WTC11 (cell line): ENCODE measurements around the gene SLU7.

Experiments
- ATF6 ChIP-seq: sonication (generic); formaldehyde crosslinking; IDR thresholded peaks from 2 replicates; pipeline ENCODE4 v1.8.1; 2023; ENCODE audit warnings: mild to moderate bottlenecking, missing genetic modification reagents
- CREB1 ChIP-seq: sonication (generic); formaldehyde crosslinking; IDR thresholded peaks from 2 replicates; pipeline ENCODE4 v1.8.0; 2023; ENCODE audit warnings: mild to moderate bottlenecking, missing genetic modification reagents
- CREM ChIP-seq: sonication (generic); formaldehyde crosslinking; IDR thresholded peaks from 2 replicates; pipeline ENCODE4 v1.8.1; 2022; ENCODE audit warnings: mild to moderate bottlenecking, missing genetic modification reagents, moderate library complexity
- CTCF ChIP-seq: fragments of 200-600 bp; IDR thresholded peaks from 2 replicates; pipeline ENCODE4 v1.8.0; 2022; ENCODE audit warnings: antibody characterized with exemption
- ETV6 ChIP-seq: sonication (generic); formaldehyde crosslinking; IDR thresholded peaks from 2 replicates; pipeline ENCODE4 v1.8.1; 2022; ENCODE audit warnings: mild to moderate bottlenecking, missing genetic modification reagents
- FOXP1 ChIP-seq: sonication (generic); formaldehyde crosslinking; IDR thresholded peaks from 2 replicates; pipeline ENCODE4 v1.8.0; 2022; ENCODE audit warnings: missing genetic modification reagents, mild to moderate bottlenecking, moderate library complexity, borderline replicate concordance
- KAT7 ChIP-seq: sonication (generic); formaldehyde crosslinking; IDR thresholded peaks from 2 replicates; pipeline ENCODE4 v1.8.1; 2023; ENCODE audit warnings: missing genetic modification reagents, mild to moderate bottlenecking, borderline replicate concordance
- NR3C1 ChIP-seq: sonication (generic); formaldehyde crosslinking; conservative IDR thresholded peaks from 2 replicates; pipeline ENCODE4 v1.8.1; 2023; ENCODE audit warnings: low read depth, mild to moderate bottlenecking, missing genetic modification reagents
- SOX15 ChIP-seq: fragments of 250-450 bp; sonication (Bioruptor Pico); IDR thresholded peaks from 2 replicates; pipeline ENCODE4 v1.9.0; 2021; ENCODE audit warnings: mild to moderate bottlenecking
- SP1 ChIP-seq: sonication (generic); formaldehyde crosslinking; conservative IDR thresholded peaks from 2 replicates; pipeline ENCODE4 v1.8.1; 2022; ENCODE audit warnings: missing genetic modification reagents
- STAT6 ChIP-seq: sonication (generic); formaldehyde crosslinking; conservative IDR thresholded peaks from 2 replicates; pipeline ENCODE4 v1.8.1; 2023; ENCODE audit warnings: mild to moderate bottlenecking, low read depth, missing genetic modification reagents, moderate library complexity
- TEAD1 ChIP-seq: sonication (generic); formaldehyde crosslinking; IDR thresholded peaks from 2 replicates; pipeline ENCODE4 v1.8.0; 2022; ENCODE audit warnings: mild to moderate bottlenecking, missing genetic modification reagents
- USF2 ChIP-seq: sonication (generic); formaldehyde crosslinking; IDR thresholded peaks from 2 replicates; pipeline ENCODE4 v1.8.1; 2023; ENCODE audit warnings: mild to moderate bottlenecking, missing genetic modification reagents, moderate library complexity

- TF ChIP-seq CTCF (no peak), KAT7 (no peak), TEAD1 (CRISPR knock-in tag) (no peak), SP1 (no peak), ETV6 (CRISPR knock-in tag) (no peak), CREB1 (no peak), USF2 (CRISPR knock-in tag) (no peak), SOX15 (CRISPR knock-in tag) (no peak), NR3C1 (CRISPR knock-in tag) (no peak), ATF6 (no peak), STAT6 (CRISPR knock-in tag) (no peak), CREM (CRISPR knock-in tag) (no peak), FOXP1 (CRISPR knock-in tag) (no peak)
Measured at GRCh38 chr5:160367885-160368284, 51.0 kb downstream of the SLU7 start.
